Stimulated activated CD8-positive, alpha-beta memory T cell treated with anti-CD3 and anti-CD28 coated beads, Interleukin-7, amount 100 ng/mL, for 48 hours (primary cell): ENCODE results near the gene RBMS3.

Experiments
- DNase-seq, 2 donors: peaks; one replicate each; pipeline ENCODE4 v3.0.0-alpha.2; 2020; ENCODE audit warnings: low read depth in 1 of 2; ENCODE audit errors: extremely low read depth in 1 of 2

RBMS3 gene

DNA sequence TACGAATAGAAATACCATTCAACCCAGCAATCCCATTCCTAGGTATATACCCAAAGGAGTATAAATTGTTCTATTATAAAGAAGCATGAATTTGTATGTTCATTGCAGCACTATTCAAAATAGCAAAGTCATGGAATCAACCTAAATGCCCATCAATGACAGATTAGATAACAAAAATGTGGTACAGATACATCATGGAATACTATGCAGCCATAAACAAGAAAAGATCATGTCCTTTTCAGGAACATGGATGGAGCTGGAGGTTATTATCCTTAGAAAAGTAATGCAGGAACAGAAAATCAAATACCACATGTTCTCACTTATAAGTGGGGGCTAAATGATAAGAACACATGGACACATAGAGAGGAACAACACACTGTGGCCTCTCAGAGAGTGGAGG is 571.9 kb downstream of the RBMS3 start:
- no peak for DNase-seq

DNA sequence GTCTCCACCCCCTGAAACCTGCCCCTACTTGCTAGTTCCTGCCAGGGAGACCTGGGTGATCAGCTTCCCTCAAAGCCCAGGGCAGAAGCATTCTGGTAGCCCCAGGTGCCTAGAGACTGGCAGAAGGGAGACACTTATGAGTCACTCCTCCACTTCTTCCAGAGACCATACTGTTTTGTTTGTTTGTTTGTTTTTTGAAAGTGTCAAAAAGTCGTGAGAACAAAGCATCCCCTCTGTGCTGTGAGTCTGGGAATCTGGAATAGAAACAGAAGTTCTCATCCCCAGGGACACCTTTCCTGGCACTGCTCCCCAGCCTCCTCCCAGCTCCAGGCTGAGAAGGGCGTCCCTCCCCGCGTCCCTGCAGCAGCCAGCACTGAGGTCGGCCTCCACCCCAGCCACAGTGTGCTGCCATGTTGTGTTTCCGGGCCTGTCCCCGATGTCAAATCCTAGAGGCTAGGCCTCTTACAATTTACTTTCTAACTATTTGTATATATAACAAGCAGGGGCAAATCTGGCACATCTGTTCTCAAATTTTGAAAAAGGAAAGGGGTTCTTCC is 573.0 kb downstream of the RBMS3 start:
- no peak for DNase-seq

DNA sequence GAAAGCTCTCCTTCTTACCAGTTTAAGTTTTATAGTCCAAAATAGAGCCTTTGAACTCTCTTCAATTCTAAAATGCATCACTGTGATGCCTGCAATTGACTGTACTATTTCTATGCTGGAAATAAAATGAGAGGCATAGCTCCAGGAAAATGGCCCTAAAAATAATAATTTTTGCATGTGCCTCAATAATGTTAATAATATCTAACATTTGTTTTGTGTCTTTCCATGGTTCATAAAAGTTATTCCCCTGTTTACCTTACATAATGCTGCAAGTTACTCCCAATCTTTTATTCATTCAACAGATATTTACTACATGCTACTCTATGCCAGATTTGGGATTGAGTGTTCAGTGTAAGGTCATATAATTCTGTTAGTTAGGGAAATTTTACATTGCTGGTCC is 574.0 kb downstream of the RBMS3 start:
- DNase-seq = no peak

DNA sequence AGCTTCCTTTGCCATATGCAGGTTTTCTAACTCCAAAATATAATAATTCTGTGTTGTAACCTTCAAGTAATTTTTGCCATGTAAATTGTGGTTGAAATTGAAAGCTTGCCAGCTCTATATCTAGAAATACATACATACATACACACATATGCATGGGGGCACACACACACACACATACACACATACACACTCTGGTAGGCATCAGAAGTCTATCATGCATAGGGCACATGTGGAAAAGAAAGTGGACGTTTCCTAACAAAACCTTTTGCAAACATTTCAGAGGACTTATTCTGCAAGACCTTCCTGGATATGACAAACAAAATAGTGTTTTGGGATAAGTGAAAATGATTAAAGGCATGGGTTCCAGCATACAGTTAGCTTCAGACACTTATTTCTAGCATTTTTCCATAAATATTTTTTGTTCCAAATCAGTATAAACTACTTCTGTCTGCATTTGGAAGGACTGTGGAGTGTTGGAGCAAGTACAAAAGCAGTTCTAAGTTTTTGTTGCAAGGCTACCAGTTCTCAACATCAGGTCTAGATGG is 578.9 kb downstream of the RBMS3 start:
- DNase-seq = no peak

DNA sequence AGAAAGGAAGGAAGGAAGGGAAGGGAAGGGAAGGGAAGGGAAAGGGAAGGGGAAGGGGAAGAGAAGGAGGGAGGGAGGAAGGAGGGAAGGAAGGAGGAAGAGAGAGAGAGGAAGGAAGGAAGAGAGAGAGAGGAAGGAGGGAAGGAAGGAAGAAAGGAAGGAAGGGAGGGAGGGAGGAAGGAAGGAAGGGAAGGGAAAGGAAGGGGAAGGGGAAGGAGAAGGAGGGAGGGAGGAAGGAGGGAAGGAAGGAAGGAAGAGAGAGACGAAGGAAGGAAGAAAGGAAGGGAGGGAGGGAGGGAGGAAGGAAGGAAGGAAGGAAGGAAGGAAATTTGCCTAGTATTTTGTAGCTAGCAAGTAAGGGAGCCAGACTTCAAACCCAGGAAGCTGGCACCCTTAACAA is 583.9 kb downstream of the RBMS3 start:
- no peak for DNase-seq

GRCh38 chr3:29868543-29869101 is 587.8 kb downstream of the RBMS3 start:
- DNase-seq = no peak

DNA sequence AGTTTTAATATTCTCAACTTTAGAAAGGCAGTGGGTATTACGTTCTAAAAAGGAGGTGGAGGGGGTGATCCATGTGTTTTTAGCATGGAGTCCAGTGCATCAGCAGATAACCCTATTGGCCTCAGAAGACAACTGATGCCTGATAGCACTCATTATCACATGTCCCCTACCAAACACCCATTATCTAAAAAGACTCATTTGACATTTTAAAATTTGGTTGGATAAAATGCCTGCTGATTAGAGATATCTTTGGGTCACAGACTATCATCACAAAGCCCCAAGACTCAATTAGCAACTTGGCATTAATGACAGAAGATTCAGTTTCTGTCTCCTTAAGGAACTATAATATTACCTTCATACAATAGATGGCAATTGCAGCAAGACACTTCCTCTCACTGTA is 589.3 kb downstream of the RBMS3 start:
- DNase-seq = no peak

DNA sequence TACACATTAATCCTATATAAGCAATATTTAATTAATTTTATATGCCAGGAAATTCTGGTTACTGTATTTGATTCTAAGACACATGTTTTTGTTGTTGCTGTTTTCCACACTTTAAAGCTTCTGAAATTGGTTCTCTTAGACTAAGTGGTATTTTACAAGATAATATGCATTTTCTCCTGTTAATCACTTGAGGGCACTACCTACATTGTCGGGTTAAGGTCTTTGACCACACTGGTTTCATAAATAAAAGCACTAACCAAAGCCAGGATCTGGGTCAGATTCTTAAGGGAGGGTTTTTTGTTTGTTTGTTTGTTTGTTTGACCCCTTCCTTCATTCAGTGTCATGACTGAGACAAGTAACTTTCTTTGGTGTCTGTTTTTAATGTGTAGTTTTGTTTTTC is 590.2 kb downstream of the RBMS3 start:
- no peak for DNase-seq

DNA sequence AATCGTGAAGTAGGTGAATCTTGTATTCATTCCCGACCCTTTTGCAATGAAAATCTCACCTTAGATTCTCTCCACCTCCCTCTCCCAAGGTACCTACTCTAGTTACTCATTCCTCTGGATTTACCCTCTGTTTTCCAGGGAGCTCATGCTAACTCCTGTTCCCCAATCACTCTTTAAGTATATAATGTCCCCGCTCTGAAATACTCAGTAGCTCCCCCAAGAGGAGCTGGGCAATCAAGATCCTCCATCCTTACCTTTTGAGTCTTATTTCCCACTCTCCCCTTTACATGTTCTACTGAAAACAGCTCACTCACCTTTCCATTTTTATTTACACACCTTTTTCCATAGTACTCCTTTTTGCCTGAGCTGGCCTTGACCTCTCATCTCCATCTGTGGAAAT is 599.9 kb downstream of the RBMS3 start:
- no peak for DNase-seq

DNA sequence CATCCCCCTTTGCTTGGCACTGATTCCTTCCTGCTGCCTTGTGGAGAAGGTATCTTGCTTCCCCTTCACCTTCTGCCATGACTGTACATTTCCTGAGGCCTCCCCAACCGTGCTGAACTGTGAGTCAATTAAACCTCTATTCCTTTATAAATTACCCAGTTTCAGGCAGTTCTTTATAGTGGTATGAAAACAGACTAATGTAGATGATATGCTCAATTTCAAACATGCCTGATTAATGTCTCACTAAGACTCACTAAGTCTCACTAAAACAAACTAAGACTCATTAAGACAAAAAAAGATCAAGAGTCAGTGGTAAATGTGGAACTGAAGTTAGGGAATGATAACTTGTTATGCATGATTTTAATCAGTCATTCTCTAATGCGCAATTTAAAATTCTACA is 606.6 kb downstream of the RBMS3 start:
- DNase-seq = no peak

DNA sequence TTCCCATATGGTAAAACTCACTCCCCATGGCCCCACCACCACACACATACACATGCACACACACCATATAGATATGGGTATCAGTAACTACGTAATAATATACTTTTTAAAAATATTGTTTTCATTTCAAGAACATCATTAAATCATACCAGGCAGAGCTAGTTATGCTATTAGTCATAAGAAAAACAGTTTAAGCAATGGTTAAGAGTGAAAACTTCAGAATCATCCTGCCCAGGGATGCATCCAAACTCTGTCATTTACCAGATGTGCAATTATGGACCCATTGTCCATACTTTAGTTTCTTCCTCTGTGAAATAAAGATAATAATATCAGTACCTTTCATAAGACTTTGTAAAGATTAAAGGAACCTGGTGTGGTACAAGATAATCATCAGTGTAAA is 608.3 kb downstream of the RBMS3 start:
- DNase-seq = no peak

GRCh38 chr3:29890801-29891200 is 609.9 kb downstream of the RBMS3 start:
- DNase-seq = no peak

- DNase-seq = no peak
These were observed 612.2 kb downstream of the RBMS3 start for GRCh38 chr3:29892976-29893554.

GRCh38 chr3:29896856-29897255 is 616.0 kb downstream of the RBMS3 start:
- no peak for DNase-seq

DNA sequence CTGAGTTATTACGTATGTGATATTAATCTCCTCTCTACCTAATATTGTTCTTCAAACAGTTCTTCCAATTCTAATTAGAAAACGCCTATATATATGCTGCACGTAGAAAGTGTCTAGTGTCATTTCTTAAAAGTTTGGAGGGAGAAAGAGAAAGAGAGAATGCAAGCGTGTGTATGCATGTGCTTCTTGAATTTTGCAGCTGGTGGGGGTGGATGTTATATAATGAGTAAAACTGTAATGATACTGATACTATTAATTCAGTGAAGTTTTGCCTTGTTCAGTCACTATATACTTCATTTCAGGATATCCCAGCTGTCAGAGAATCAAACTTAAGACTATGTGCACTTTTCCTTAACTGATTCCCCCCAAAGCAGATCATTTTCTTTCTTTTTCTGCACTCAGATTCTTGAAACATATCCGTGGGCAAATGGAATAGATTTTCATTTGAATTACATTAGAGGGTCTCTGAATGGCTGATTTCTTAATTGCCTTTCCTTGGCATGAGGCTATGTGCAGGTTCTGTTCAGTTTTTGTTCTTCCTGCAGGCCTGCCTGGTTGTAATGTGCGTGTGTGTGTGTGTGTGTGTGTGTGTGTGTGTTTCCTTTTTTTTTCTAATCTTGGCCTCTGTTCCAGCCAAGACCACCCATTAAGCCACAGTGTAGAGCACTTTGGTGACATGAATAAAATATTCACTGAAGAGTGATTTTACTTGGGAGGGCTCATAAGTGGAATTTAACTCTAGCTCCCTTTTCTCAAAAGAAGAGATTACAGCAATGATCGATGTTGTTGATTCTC is 617.5 kb downstream of the RBMS3 start:
- DNase-seq = no peak

- DNase-seq = no peak
These were observed 618.1 kb downstream of the RBMS3 start for GRCh38 chr3:29899021-29899420.

DNA sequence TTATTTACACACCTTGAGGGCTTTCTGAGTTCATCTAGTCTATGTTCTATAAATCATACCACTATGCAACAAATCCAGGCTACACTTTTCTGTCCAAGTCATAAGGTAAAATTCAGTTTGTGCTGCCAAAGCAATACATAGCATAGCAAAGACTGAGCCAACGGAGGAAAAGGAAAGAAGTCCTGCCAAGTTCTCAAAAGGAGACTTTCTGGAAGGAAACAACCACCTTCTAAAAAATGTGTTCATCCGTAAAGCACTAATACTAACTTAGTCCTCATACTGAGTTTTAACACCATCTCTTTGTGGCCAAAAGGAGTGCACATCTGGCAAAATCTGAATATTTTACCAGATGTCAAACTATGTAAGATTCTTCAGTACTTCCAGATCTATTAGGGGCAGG is 620.2 kb downstream of the RBMS3 start:
- no peak for DNase-seq

DNA sequence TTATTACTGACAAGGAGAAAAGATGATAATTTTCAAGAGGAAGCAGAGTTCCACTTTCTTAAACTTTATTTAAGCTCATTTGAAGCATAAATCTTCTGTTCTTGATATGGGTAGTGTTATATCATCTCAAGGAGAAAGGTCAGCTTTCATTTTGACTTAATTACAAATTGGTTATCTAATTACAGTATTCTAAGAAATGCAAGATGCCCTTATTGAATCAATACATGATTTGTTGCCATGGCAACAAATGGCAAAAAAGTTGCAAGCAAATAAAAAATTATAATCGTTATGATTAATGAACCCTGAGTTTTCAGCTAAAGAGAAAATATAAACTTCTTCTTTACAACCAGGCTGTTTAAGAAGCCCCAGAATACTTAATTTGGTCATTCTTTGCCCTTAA is 622.7 kb downstream of the RBMS3 start:
- no peak for DNase-seq

GRCh38 chr3:29906906-29907305 is 626.0 kb downstream of the RBMS3 start:
- DNase-seq = no peak

- no peak for DNase-seq
These were observed 631.9 kb downstream of the RBMS3 start for GRCh38 chr3:29912600-29913288.

DNA sequence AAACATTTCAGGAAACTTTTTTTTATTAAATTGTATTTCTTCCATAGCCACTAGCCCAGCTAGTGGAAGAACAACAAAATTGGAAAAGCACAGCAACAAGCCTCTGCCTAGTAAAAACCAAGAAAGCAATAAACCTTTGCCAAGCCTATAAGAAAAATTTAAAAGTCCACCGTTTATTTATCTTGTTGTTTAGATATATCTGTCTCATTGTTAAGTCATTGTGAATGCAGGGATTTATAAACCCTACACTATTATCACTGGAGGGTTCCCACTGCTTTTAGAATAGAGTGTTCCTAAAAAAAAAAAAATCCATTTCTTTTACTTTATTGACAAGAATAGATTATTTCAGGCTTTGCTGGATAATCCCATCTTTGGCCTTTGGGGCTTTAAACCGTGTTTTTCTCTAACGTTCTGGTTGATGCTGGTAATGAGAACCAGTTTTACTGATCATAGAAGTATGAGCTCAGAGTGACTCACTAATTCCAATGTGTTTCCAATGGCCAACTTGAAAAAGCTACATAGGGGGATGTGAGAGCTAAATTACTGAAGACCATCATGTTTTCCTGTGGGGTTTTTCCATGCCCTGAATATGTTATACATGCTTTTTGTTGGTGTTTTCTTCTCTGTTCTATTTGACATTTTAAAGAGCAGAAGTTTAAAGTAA is 634.1 kb downstream of the RBMS3 start:
- no peak for DNase-seq
